Mesenchymal stem cell (in vitro differentiated cells and primary cell): Measurements from ENCODE around the gene SPNS2.

Source experiments
- DNase-seq: peaks from one replicate; pipeline ENCODE4 v3.0.0-alpha.2; 2013
- H2AFZ ChIP-seq: one replicate; pipeline ENCODE4 v1.6.1; 2013; ENCODE audit warnings: low read depth, mild to moderate bottlenecking, control low read depth, inconsistent platforms, low read length, moderate library complexity
- H2AK5ac ChIP-seq: 2 replicates; pipeline ENCODE4 v1.6.1; 2013; ENCODE audit warnings: low read length, moderate library complexity, mild to moderate bottlenecking, inconsistent platforms; ENCODE audit not compliant: severe bottlenecking
- H2BK120ac ChIP-seq: one replicate; pipeline ENCODE4 v1.6.1; 2013; ENCODE audit warnings: low read depth, mild to moderate bottlenecking, inconsistent platforms, low read length, moderate library complexity
- H2BK12ac ChIP-seq, 2 experiments: one replicate each; pipeline ENCODE4 v1.6.1; 2013; ENCODE audit warnings: inconsistent platforms in 2 of 2, low read length in 2 of 2, mild to moderate bottlenecking in 2 of 2, moderate library complexity in 2 of 2, control low read depth in 1 of 2
- H2BK15ac ChIP-seq: one replicate; pipeline ENCODE4 v1.6.1; 2013; ENCODE audit warnings: mild to moderate bottlenecking, low read depth, inconsistent platforms; ENCODE audit not compliant: poor library complexity, severe bottlenecking
- H2BK5ac ChIP-seq: 2 replicates; pipeline ENCODE4 v1.6.1; 2013; ENCODE audit warnings: low read depth, mild to moderate bottlenecking, low read length, control low read depth, inconsistent platforms; ENCODE audit not compliant: poor library complexity, severe bottlenecking
- H3K14ac ChIP-seq, 2 experiments: one replicate each; pipeline ENCODE4 v1.6.1; 2013; ENCODE audit warnings: inconsistent platforms in 2 of 2, low read length in 2 of 2, control low read depth in 1 of 2, mild to moderate bottlenecking in 1 of 2, moderate library complexity in 1 of 2
- H3K18ac ChIP-seq, 2 experiments: one replicate each; pipeline ENCODE4 v1.6.1; 2013; ENCODE audit warnings: inconsistent platforms in 2 of 2, low read length in 2 of 2, control low read depth in 1 of 2, low read depth in 1 of 2, mild to moderate bottlenecking in 1 of 2
- H3K23ac ChIP-seq, 2 experiments: one replicate each; pipeline ENCODE4 v1.6.1; 2013; ENCODE audit warnings: inconsistent platforms in 2 of 2, low read length in 2 of 2, mild to moderate bottlenecking in 2 of 2, moderate library complexity in 2 of 2, control low read depth in 1 of 2
- H3K27ac ChIP-seq: 2 replicates; pipeline ENCODE4 v1.5.1; 2013; ENCODE audit warnings: mild to moderate bottlenecking, moderate library complexity, low read length, control low read depth, inconsistent platforms; ENCODE audit not compliant: poor library complexity, severe bottlenecking
- H3K27me3 ChIP-seq, 2 experiments: 2 replicates each; pipeline versions ENCODE4 v1.6.1 to v1.7.0; 2013; ENCODE audit warnings: low read length in 2 of 2, mild to moderate bottlenecking in 2 of 2, moderate library complexity in 2 of 2, control low read depth in 1 of 2, inconsistent platforms in 1 of 2; ENCODE audit not compliant: control insufficient read depth in 1 of 2, insufficient read depth in 1 of 2
- H3K36me3 ChIP-seq, 2 experiments: 2 replicates each; pipeline versions ENCODE4 v1.6.1 to v1.7.0; 2013; ENCODE audit warnings: low read length in 2 of 2, control low read depth in 1 of 2, inconsistent platforms in 1 of 2, low read depth in 1 of 2, mild to moderate bottlenecking in 1 of 2; ENCODE audit not compliant: insufficient read depth in 2 of 2, control insufficient read depth in 1 of 2
- H3K4ac ChIP-seq, 2 experiments: one replicate each; pipeline ENCODE4 v1.6.1; 2013; ENCODE audit warnings: inconsistent platforms in 2 of 2, low read length in 2 of 2, mild to moderate bottlenecking in 2 of 2, moderate library complexity in 2 of 2, control low read depth in 1 of 2, low read depth in 1 of 2
- H3K4me1 ChIP-seq: 2 replicates; pipeline ENCODE4 v1.6.1; 2013; ENCODE audit warnings: low read depth, low read length, control low read depth; ENCODE audit not compliant: control insufficient read depth, insufficient read depth
- H3K4me2 ChIP-seq: 2 replicates; pipeline ENCODE4 v1.6.1; 2013; ENCODE audit warnings: low read length, mild to moderate bottlenecking, inconsistent platforms; ENCODE audit not compliant: poor library complexity, severe bottlenecking
- H3K4me3 ChIP-seq, 2 experiments: 2 replicates each; pipeline versions ENCODE4 v1.5.1 to v1.7.0; 2013; ENCODE audit warnings: low read length in 2 of 2, mild to moderate bottlenecking in 2 of 2, control low read depth in 1 of 2, low read depth in 1 of 2; ENCODE audit not compliant: insufficient read depth in 1 of 2
- H3K79me1 ChIP-seq: replicated peaks from 2 replicates; pipeline ENCODE4 v1.6.1; 2013; ENCODE audit warnings: mild to moderate bottlenecking, control low read depth, low read length, inconsistent platforms; ENCODE audit not compliant: poor library complexity, severe bottlenecking
- H3K9ac ChIP-seq: 2 replicates; pipeline ENCODE4 v1.7.0; 2013; ENCODE audit warnings: mild to moderate bottlenecking, low read length, moderate library complexity
- H3K9me3 ChIP-seq: 2 replicates; pipeline ENCODE4 v1.7.0; 2013; ENCODE audit warnings: mild to moderate bottlenecking, low read length; ENCODE audit not compliant: control insufficient read depth
- H4K8ac ChIP-seq: one replicate; pipeline ENCODE4 v1.6.1; 2013; ENCODE audit warnings: inconsistent platforms, mild to moderate bottlenecking, low read length, moderate library complexity
- H4K91ac ChIP-seq: one replicate; pipeline ENCODE4 v1.6.1; 2013; ENCODE audit warnings: mild to moderate bottlenecking, low read length, inconsistent platforms
- WGBS: methylation state at CpG from one replicate; pipeline ENCODE4 v1.1.7; 2013; ENCODE audit warnings: mixed read lengths; 5-methylcytosine and 5-hydroxymethylcytosine counted together

SPNS2 gene

GRCh38 chr17:4506175-4506813 lies 7.6 kb downstream of the SPNS2 start:
- Histone ChIP-seq H3K4me3 (no peak overlapping the region), H3K9ac (no peak overlapping the region), H2BK12ac (no peak overlapping the region), H2AK5ac (no peak overlapping the region), H3K36me3 (peaks cover 0 to 30% of the 10 kb centered on the region in 2 experiments), H4K8ac (no peak overlapping the region), H2BK120ac (no peak overlapping the region), H3K4me2 (no peak overlapping the region), H3K9me3 (no peaks in the 10 kb centered on the region), H3K14ac (no peak overlapping the region), H3K23ac (no peak overlapping the region), H4K91ac (no peak overlapping the region), H2BK15ac (no peak overlapping the region), H2BK5ac (no peak overlapping the region), H3K4me1 (peaks cover 10% of the 10 kb centered on the region), H2AFZ (no peak overlapping the region), H3K18ac (no peak overlapping the region), H3K79me1 (no peaks in the 10 kb centered on the region), H3K27ac (no peak overlapping the region), H3K4ac (no peak overlapping the region), H3K27me3 (peaks cover 40 to 80% of the 10 kb centered on the region in 2 experiments)
- DNase-seq, result no peak
- 69% methylated on average over 8 of the region's 13 CpGs for WGBS

GRCh38 chr17:4506892-4507291 lies 8.2 kb downstream of the SPNS2 start:
- H3K79me1 ChIP-seq, result peaks cover 2% of the 10 kb centered on the region

GRCh38 chr17:4507361-4508111 lies 8.9 kb downstream of the SPNS2 start:
- Histone ChIP-seq H3K79me1 (peaks cover 2% of the 10 kb centered on the region), H3K4ac (no peak overlapping the region), H3K9ac (no peak overlapping the region), H2BK15ac (no peak overlapping the region), H3K36me3 (peaks cover 0 to 34% of the 10 kb centered on the region in 2 experiments), H2AK5ac (no peak overlapping the region), H3K9me3 (no peaks in the 10 kb centered on the region), H3K23ac (no peak overlapping the region), H3K27ac (no peak overlapping the region), H3K4me3 (no peak overlapping the region), H3K4me1 (peaks cover 10% of the 10 kb centered on the region), H4K91ac (no peak overlapping the region), H2BK120ac (no peak overlapping the region), H3K27me3 (peaks cover 41 to 78% of the 10 kb centered on the region in 2 experiments), H2BK12ac (no peak overlapping the region), H2BK5ac (no peak overlapping the region), H3K14ac (no peak overlapping the region), H4K8ac (no peak overlapping the region), H3K18ac (no peak overlapping the region), H3K4me2 (no peak overlapping the region), H2AFZ (no peak overlapping the region)
- no peak for DNase-seq
- 84% methylated on average over 8 of the region's 8 CpGs for WGBS

More at GRCh38 chr17:4506892-4507291, 8.2 kb downstream of the SPNS2 start:
- no peak overlapping the region for H3K9ac ChIP-seq
- no peaks in the 10 kb centered on the region for H3K9me3 ChIP-seq
- no peak overlapping the region for H3K23ac ChIP-seq
- no peak overlapping the region for H2BK12ac ChIP-seq
- no peak overlapping the region for H3K14ac ChIP-seq
- no peak overlapping the region for H3K18ac ChIP-seq
- no peak overlapping the region for H2BK15ac ChIP-seq
- H3K4me1 ChIP-seq, result peaks cover 8% of the 10 kb centered on the region
- peaks cover 37 to 80% of the 10 kb centered on the region in 2 experiments for H3K27me3 ChIP-seq
- H2AK5ac ChIP-seq, result no peak overlapping the region
- H3K4me3 ChIP-seq, result no peak overlapping the region
- H4K91ac ChIP-seq, result peak overlapping the region; percentile 31
- no peak overlapping the region for H3K4me2 ChIP-seq
- no peak overlapping the region for H2BK5ac ChIP-seq
- H3K4ac ChIP-seq, result no peak overlapping the region
- no peak overlapping the region for H2BK120ac ChIP-seq
- no peak overlapping the region for H2AFZ ChIP-seq
- 79% methylated on average over 8 of the region's 8 CpGs for WGBS
- H3K27ac ChIP-seq, result no peak overlapping the region
- H3K36me3 ChIP-seq, result peaks cover 0 to 30% of the 10 kb centered on the region in 2 experiments
- DNase-seq, result no peak
- H4K8ac ChIP-seq, result no peak overlapping the region

- Histone ChIP-seq H3K9me3 (no peaks in the 10 kb centered on the region), H3K4ac (no peak overlapping the region), H2AFZ (no peak overlapping the region), H3K27me3 (peaks cover 36 to 72% of the 10 kb centered on the region in 2 experiments), H2BK120ac (no peak overlapping the region), H2BK5ac (no peak overlapping the region), H3K23ac (no peak overlapping the region), H3K18ac (no peak overlapping the region), H4K8ac (no peak overlapping the region), H2AK5ac (no peak overlapping the region), H3K4me3 (no peak overlapping the region), H3K9ac (no peak overlapping the region), H2BK12ac (no peak overlapping the region), H3K14ac (no peak overlapping the region), H3K27ac (no peak overlapping the region), H3K36me3 (peaks cover 0 to 31% of the 10 kb centered on the region in 2 experiments), H2BK15ac (no peak overlapping the region), H4K91ac (no peak overlapping the region), H3K4me2 (no peak overlapping the region), H3K79me1 (peaks cover 2% of the 10 kb centered on the region), H3K4me1 (peaks cover 11% of the 10 kb centered on the region)
- DNase-seq, result no peak
- WGBS, result 94% methylated on average over 3 of the region's 3 CpGs
Measured at GRCh38 chr17:4508207-4508606, 9.5 kb downstream of the SPNS2 start.
